ENCODE results near the gene DSC2.
A peak's percentile ranks its signal among the peaks of the same experiment; 100 is the strongest.
"Not testable (repeated sequence)": the region's sequence is repeated elsewhere in the genome, so short reads cannot be mapped to it uniquely, and the experiment has no call there.

The DSC2 gene

GRCh38 chr18:31102025-31102684 lies at the start of gene DSC2:
DSC2 (minus strand) TSS chr18:31102421; CDS start chr18:31101971, 450 bp downstream.
- no peak for DNase-seq (ENCODE audit: low spot score)

GRCh38 chr18:31149351-31149750 lies 47.1 kb upstream of the DSC2 start:
- no peak for DNase-seq (ENCODE audit: low spot score)

GRCh38 chr18:31148600-31148999 lies 46.4 kb upstream of the DSC2 start:
- no peak for DNase-seq (ENCODE audit: low spot score)

GRCh38 chr18:31146809-31147208 lies 44.6 kb upstream of the DSC2 start:
- no peak for DNase-seq (ENCODE audit: low spot score)

GRCh38 chr18:31143025-31143424 lies 40.8 kb upstream of the DSC2 start:
- no peak for DNase-seq (ENCODE audit: low spot score)

- DNase-seq (ENCODE audit: low spot score): no peak
Measured at GRCh38 chr18:31138709-31139108, 36.5 kb upstream of the DSC2 start.

- DNase-seq (ENCODE audit: low spot score): no peak
Measured at GRCh38 chr18:31134988-31135529, 32.8 kb upstream of the DSC2 start.

- no peak for DNase-seq (ENCODE audit: low spot score)
Measured at GRCh38 chr18:31129398-31130115, 27.3 kb upstream of the DSC2 start.

GRCh38 chr18:31125878-31126277 lies 23.7 kb upstream of the DSC2 start:
- DNase-seq (ENCODE audit: low spot score): no peak

- not testable (repeated sequence) for DNase-seq (ENCODE audit: low spot score)
Measured at GRCh38 chr18:31123125-31123524, 20.9 kb upstream of the DSC2 start.

GRCh38 chr18:31120594-31120993 lies 18.4 kb upstream of the DSC2 start:
- no peak for DNase-seq (ENCODE audit: low spot score)

- DNase-seq (ENCODE audit: low spot score): no peak
Measured at GRCh38 chr18:31116853-31117595, 14.8 kb upstream of the DSC2 start.

GRCh38 chr18:31112804-31113203 lies 10.6 kb upstream of the DSC2 start:
- DNase-seq (ENCODE audit: low spot score): no peak

GRCh38 chr18:31105733-31106132 lies 3.5 kb upstream of the DSC2 start:
- no peak for DNase-seq (ENCODE audit: low spot score)

- DNase-seq (ENCODE audit: low spot score): no peak
Measured at GRCh38 chr18:31104444-31104843, 2.2 kb upstream of the DSC2 start.

GRCh38 chr18:31103423-31103822 lies 1.2 kb upstream of the DSC2 start:
- DNase-seq (ENCODE audit: low spot score): peak; percentile 5

GRCh38 chr18:31102941-31103340 lies 720 bp upstream of the DSC2 start:
- no peak for DNase-seq (ENCODE audit: low spot score)

- no peak for DNase-seq (ENCODE audit: low spot score)
Measured at GRCh38 chr18:31101183-31102024, 817 bp downstream of the DSC2 start.

- no peak for DNase-seq (ENCODE audit: low spot score)
Measured at GRCh38 chr18:31100436-31101182, 1.6 kb downstream of the DSC2 start.

GRCh38 chr18:31099450-31100230 lies 2.6 kb downstream of the DSC2 start:
- DNase-seq (ENCODE audit: low spot score): no peak

Measured in RKO (cell line).